Transverse colon (tissue), 4 donors: Measurements from ENCODE around the gene MGAT5B. TPM values are rescaled to one million over a fixed set of nuclear protein-coding genes. Genes with fewer than 3 reads are reported as not detected.

Experiments used
- DNase-seq: peaks from one replicate; pipeline ENCODE4 v3.0.0-alpha.2; 2019
- H3K27ac ChIP-seq, 4 donors: fragments of 200-600 bp; sonication (generic); 2 replicates each; pipeline ENCODE4 v1.5.1; 2016 to 2018; ENCODE audit warnings: inconsistent platforms in 4 of 4
- H3K27me3 ChIP-seq: fragments of 200-600 bp; sonication (generic); 2 replicates; pipeline ENCODE4 v1.5.1; 2017; ENCODE audit warnings: inconsistent platforms
- H3K36me3 ChIP-seq, 4 donors: fragments of 200-600 bp; sonication (generic); 2 replicates each; pipeline ENCODE4 v1.5.1; 2017 to 2019; ENCODE audit warnings: inconsistent platforms in 4 of 4
- H3K4me1 ChIP-seq, 4 donors: fragments of 200-600 bp; sonication (generic); 2 replicates each; pipeline ENCODE4 v1.5.1; 2017 to 2020; ENCODE audit warnings: inconsistent platforms in 4 of 4
- H3K4me3 ChIP-seq, 4 donors: fragments of 200-600 bp; sonication (generic); 1 replicate in 1 of 4; 2 replicates in 3 of 4; pipeline versions ENCODE4 v1.5.1 to v1.6.1; 2017 to 2019; ENCODE audit warnings: inconsistent platforms in 4 of 4
- H3K9me3 ChIP-seq, 2 donors: fragments of 200-600 bp; sonication (generic); 2 replicates each; pipeline ENCODE4 v1.5.1; 2017 to 2019; ENCODE audit warnings: inconsistent platforms in 2 of 2
- CTCF ChIP-seq, 5 experiments: fragments of 200-600 bp in 3 of 5; fragments of 450-650 bp in 2 of 5; sonication (generic) in 3 of 5; IDR thresholded peaks; 1 replicate in 2 of 5; 2 replicates in 3 of 5; pipeline ENCODE4 v1.5.1; 2016 to 2017; ENCODE audit warnings: antibody characterized with exemption in 5 of 5, inconsistent platforms in 3 of 5, mild to moderate bottlenecking in 2 of 5, moderate library complexity in 1 of 5
- EP300 ChIP-seq: sonication (generic); formaldehyde crosslinking; IDR thresholded peaks from one replicate; pipeline ENCODE4 v1.6.1; 2017; ENCODE audit warnings: antibody characterized with exemption, low read depth
- POLR2A ChIP-seq: fragments of 450-650 bp; IDR thresholded peaks from one replicate; pipeline ENCODE4 v1.6.1; 2016; ENCODE audit warnings: antibody characterized with exemption, mild to moderate bottlenecking, moderate library complexity
- POLR2AphosphoS5 ChIP-seq, 3 donors: sonication (generic); formaldehyde crosslinking; IDR thresholded peaks; one replicate each; pipeline ENCODE4 v1.6.1; 2016; ENCODE audit warnings: antibody characterized with exemption in 3 of 3
- WGBS, 2 donors: methylation state at CpG; one replicate each; pipeline ENCODE4 v1.1.5; 2018; ENCODE audit warnings: low coverage in 1 of 2; 5-methylcytosine and 5-hydroxymethylcytosine counted together
- in situ Hi-C, 4 donors: fragments of 200-750 bp; cut with MboI; loops; one replicate each; pipeline versions ENCODE4 v1.15.0 to v1.15.1; 2017; ENCODE audit warnings: low sequenced_read_pairs in 3 of 4, low pct_ligation_motif_present in 1 of 4, low pct_unique_long_range_greater_than_20kb in 1 of 4
- intact Hi-C: fragments of 100-400 bp; cut with DNase I; formaldehyde crosslinking; loops from one replicate; pipeline ENCODE4 v1.15.1; 2023; ENCODE audit warnings: low total_unique reads
- total RNA-seq, 4 donors: library from RNA; depleted of rRNA; stranded (reverse); fragments of >200 nt; gene quantifications; one replicate each; pipeline ENCODE4 v1.1.0, GENCODE V29; 2016

The MGAT5B gene
- total RNA-seq, 4 donors from 2014 or later, result not detected

DNA sequence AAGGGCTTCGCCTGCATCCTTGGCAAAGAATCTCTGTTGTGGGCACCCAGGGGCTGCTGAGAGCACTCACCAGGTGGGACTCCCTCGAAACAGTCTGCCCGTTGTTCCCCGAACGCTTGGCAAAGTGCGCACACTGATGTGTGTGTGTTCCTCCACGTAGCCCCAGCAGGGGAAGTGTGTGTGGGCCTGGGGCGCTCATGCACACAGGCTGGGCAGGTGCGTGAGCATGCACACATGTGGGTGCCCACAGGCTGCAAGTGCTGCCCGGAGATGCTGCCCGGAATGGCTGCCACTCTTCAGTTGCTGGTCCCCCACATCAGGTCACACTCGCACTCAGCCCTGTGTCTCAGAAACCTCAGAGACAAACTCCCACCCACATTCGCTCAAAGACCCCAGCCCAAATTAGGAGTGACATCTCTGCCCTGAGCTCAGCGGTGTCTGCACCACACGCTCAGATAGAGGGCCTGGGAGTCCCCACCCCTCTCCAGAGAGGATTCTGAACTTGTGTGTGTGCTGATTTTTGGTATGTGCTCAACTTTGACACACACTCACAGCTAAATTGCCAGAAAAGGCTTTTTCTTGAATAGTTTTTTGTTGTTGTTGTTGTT lies 119.4 kb downstream of the MGAT5B start:
- Histone ChIP-seq H3K36me3 (no peaks in the 10 kb centered on the region), H3K27me3 (peaks cover 12% of the 10 kb centered on the region), H3K27ac (no peak overlapping the region), H3K9me3 (no peaks in the 10 kb centered on the region), H3K4me1 (no peaks in the 10 kb centered on the region), H3K4me3 (no peak overlapping the region)
- WGBS, 2 donors, result 30 to 76% methylated on average over 2 to 15 of the region's 15 CpGs
- in situ Hi-C loops, result no loop called here
- intact Hi-C loops, result no loop called here
- DNase-seq, result no peak
- TF ChIP-seq POLR2AphosphoS5 (IDR thresholded peaks at IDR 0.05) (no peak), POLR2A (no peak), EP300 (no peak), CTCF (IDR thresholded peaks at IDR 0.05) (no peak)

DNA sequence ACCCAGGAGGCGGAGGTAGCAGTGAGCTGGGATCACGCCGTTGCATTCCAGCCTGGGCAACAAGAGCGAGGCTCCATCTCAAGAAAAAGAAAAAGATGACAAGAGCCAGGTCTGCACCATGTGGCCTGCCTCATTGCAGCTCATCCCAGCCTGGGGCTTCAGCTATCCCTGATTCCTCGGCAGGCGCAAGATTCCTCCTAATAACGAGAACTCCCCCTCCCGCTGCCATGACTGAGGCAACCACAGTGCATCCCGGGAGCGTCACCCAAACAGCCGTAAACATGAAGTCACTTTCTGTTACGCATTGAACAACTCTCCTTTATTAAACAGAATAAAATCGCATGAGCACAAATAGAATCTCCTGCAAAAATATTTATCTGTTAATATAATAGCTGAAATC lies 120.6 kb downstream of the MGAT5B start:
- Histone ChIP-seq H3K4me3 (no peak overlapping the region), H3K9me3 (no peaks in the 10 kb centered on the region), H3K27ac (no peak overlapping the region), H3K27me3 (no peaks in the 10 kb centered on the region), H3K4me1 (no peaks in the 10 kb centered on the region), H3K36me3 (no peaks in the 10 kb centered on the region)
- TF ChIP-seq POLR2A, result no peak
- no peak for TF ChIP-seq EP300
- TF ChIP-seq POLR2AphosphoS5 (IDR thresholded peaks at IDR 0.05), result no peak
- TF ChIP-seq CTCF (IDR thresholded peaks at IDR 0.05), result no peak
- intact Hi-C loops (no loop called here), in situ Hi-C loops (no loop called here)
- no peak for DNase-seq
- 71 to 78% methylated on average over 2 to 13 of the region's 13 CpGs for WGBS, 2 donors

- H3K36me3 ChIP-seq, result no peaks in the 10 kb centered on the region
- no peak overlapping the region for H3K4me3 ChIP-seq
- 79 to 83% methylated on average over 3 to 5 of the region's 5 CpGs for WGBS, 2 donors
- intact Hi-C loops, result no loop called here
- in situ Hi-C loops, result no loop called here
- no peak for TF ChIP-seq CTCF (IDR thresholded peaks at IDR 0.05)
- no peak for TF ChIP-seq EP300
- TF ChIP-seq POLR2AphosphoS5 (IDR thresholded peaks at IDR 0.05), result no peak
- no peak for TF ChIP-seq POLR2A
- H3K9me3 ChIP-seq, result no peaks in the 10 kb centered on the region
- DNase-seq, result no peak
- H3K4me1 ChIP-seq, result no peaks in the 10 kb centered on the region
- H3K27ac ChIP-seq, result no peak overlapping the region
- H3K27me3 ChIP-seq, result no peaks in the 10 kb centered on the region
These were observed 121.3 kb downstream of the MGAT5B start for GRCh38 chr17:76989519-76989918.

DNA sequence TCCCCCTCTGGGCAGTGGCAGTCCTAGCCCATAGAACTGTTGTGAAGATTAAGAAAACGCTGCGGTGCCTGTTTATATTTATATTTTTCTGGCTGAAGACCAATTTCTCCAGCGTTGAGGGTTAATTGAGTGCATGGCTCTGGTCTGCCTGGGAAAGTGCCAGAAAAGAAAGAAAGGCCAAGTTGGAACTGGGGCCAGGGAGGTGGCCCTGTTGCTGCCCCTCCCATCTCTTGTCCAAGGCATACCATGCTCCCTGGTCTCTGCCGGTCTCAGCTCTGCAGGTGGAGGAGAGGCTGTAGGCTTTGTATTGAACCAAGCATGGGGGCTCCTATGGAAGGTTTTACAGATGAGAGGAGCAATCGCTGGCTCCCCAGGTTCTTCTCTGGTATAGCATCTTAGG lies 124.7 kb downstream of the MGAT5B start:
- Histone ChIP-seq H3K4me1 (no peaks in the 10 kb centered on the region), H3K27ac (no peak overlapping the region), H3K4me3 (no peak overlapping the region), H3K36me3 (no peaks in the 10 kb centered on the region), H3K9me3 (no peaks in the 10 kb centered on the region), H3K27me3 (peaks cover 21% of the 10 kb centered on the region)
- in situ Hi-C loops, result no loop called here
- 14 to 50% methylated on average over 2 to 5 of the region's 5 CpGs for WGBS, 2 donors
- no peak for DNase-seq
- intact Hi-C loops, result no loop called here
- TF ChIP-seq POLR2A, result no peak
- TF ChIP-seq POLR2AphosphoS5 (IDR thresholded peaks at IDR 0.05), result no peak
- no peak for TF ChIP-seq EP300
- TF ChIP-seq CTCF (IDR thresholded peaks at IDR 0.05), result no peak
